WTC11 (cell line): ENCODE data around the gene COL26A1. TPM values are rescaled to one million over a fixed set of nuclear protein-coding genes. Genes with fewer than 3 reads are reported as not detected.
A peak's percentile ranks its signal among the peaks of the same experiment; 100 is the strongest.

Experiments used
- ATAC-seq: fragments of 200-7000 bp; cut with Tn5 transposase; 2 replicates; pipeline ENCODE4 v1.10.0; 2021; ENCODE audit warnings: mild to moderate bottlenecking, moderate library complexity
- CTCF ChIA-PET: fragments of 300-600 bp; sonication (Branson Sonifier 250); formaldehyde crosslinking; loops from one replicate; lab custom pipeline; 2021; ENCODE audit warnings: antibody characterized with exemption; lab: Charles Lee
- POLR2A ChIA-PET: fragments of 350-600 bp; sonication (Branson Sonifier 250); formaldehyde crosslinking; loops from one replicate; lab custom pipeline; 2021; ENCODE audit warnings: antibody characterized with exemption; lab: Charles Lee
- DNase-seq: peaks from one replicate; pipeline ENCODE4 v3.0.0; 2021; ENCODE audit warnings: low spot score
- H3K27ac Mint-ChIP-seq: 2 replicates; pipeline ENCODE4 v1.8.0; 2021; ENCODE audit warnings: mixed read lengths
- H3K27me3 Mint-ChIP-seq: 2 replicates; pipeline ENCODE4 v1.8.0; 2021; ENCODE audit warnings: low read depth, mild to moderate bottlenecking, moderate library complexity, mixed read lengths
- H3K36me3 Mint-ChIP-seq: 2 replicates; pipeline ENCODE4 v1.8.0; 2021; ENCODE audit warnings: mixed read lengths
- H3K4me1 Mint-ChIP-seq: 2 replicates; pipeline ENCODE4 v1.8.0; 2022; ENCODE audit warnings: mixed read lengths
- H3K4me3 Mint-ChIP-seq: 2 replicates; pipeline ENCODE4 v1.8.0; 2021; ENCODE audit warnings: mild to moderate bottlenecking, moderate library complexity, mixed read lengths
- H3K9me3 Mint-ChIP-seq: 2 replicates; pipeline ENCODE4 v1.8.0; 2021; ENCODE audit warnings: mixed read lengths
- AFF4 ChIP-seq: sonication (generic); formaldehyde crosslinking; IDR thresholded peaks from 2 replicates; pipeline ENCODE4 v1.8.1; 2023; ENCODE audit warnings: mild to moderate bottlenecking, missing genetic modification reagents, borderline replicate concordance
- ATF2 ChIP-seq: sonication (generic); formaldehyde crosslinking; IDR thresholded peaks from 2 replicates; pipeline ENCODE4 v1.8.1; 2022; ENCODE audit warnings: low read depth, missing genetic modification reagents, borderline replicate concordance
- CREM ChIP-seq: sonication (generic); formaldehyde crosslinking; IDR thresholded peaks from 2 replicates; pipeline ENCODE4 v1.8.1; 2022; ENCODE audit warnings: mild to moderate bottlenecking, missing genetic modification reagents, moderate library complexity
- GABPB1 ChIP-seq: sonication (generic); formaldehyde crosslinking; IDR thresholded peaks from 2 replicates; pipeline ENCODE4 v1.8.1; 2023; ENCODE audit warnings: mild to moderate bottlenecking, missing genetic modification reagents
- GRHL2 ChIP-seq: fragments of 250-450 bp; sonication (Bioruptor Pico); IDR thresholded peaks from 2 replicates; pipeline ENCODE4 v1.8.0; 2022; ENCODE audit warnings: mild to moderate bottlenecking, moderate library complexity; ENCODE audit not compliant: insufficient replicate concordance, severe bottlenecking
- MAX ChIP-seq: sonication (generic); formaldehyde crosslinking; IDR thresholded peaks from 2 replicates; pipeline ENCODE4 v1.8.0; 2022; ENCODE audit warnings: mild to moderate bottlenecking, missing genetic modification reagents
- MLX ChIP-seq: sonication (generic); formaldehyde crosslinking; IDR thresholded peaks from 2 replicates; pipeline ENCODE4 v1.8.1; 2023; ENCODE audit warnings: mild to moderate bottlenecking, missing genetic modification reagents, moderate library complexity
- NR1H2 ChIP-seq: sonication (generic); formaldehyde crosslinking; IDR thresholded peaks from 2 replicates; pipeline ENCODE4 v1.9.0; 2021; ENCODE audit warnings: mild to moderate bottlenecking, moderate library complexity, missing genetic modification reagents
- OVOL2 ChIP-seq: fragments of 250-450 bp; sonication (Bioruptor Pico); IDR thresholded peaks from 2 replicates; pipeline ENCODE4 v1.9.0; 2021; ENCODE audit warnings: mild to moderate bottlenecking, borderline replicate concordance
- PRDM15 ChIP-seq: sonication (generic); formaldehyde crosslinking; IDR thresholded peaks from 2 replicates; pipeline ENCODE4 v1.8.0; 2022; ENCODE audit warnings: missing genetic modification reagents
- PRRX2 ChIP-seq: fragments of 250-450 bp; sonication (Bioruptor Pico); IDR thresholded peaks from 2 replicates; pipeline ENCODE4 v1.8.0; 2021; ENCODE audit warnings: mild to moderate bottlenecking
- TEAD1 ChIP-seq: sonication (generic); formaldehyde crosslinking; IDR thresholded peaks from 2 replicates; pipeline ENCODE4 v1.8.0; 2022; ENCODE audit warnings: mild to moderate bottlenecking, missing genetic modification reagents
- ZBTB21 ChIP-seq: sonication (generic); formaldehyde crosslinking; IDR thresholded peaks from 2 replicates; pipeline ENCODE4 v1.8.1; 2023; ENCODE audit warnings: mild to moderate bottlenecking, missing genetic modification reagents, borderline replicate concordance
- ZNF121 ChIP-seq: sonication (generic); formaldehyde crosslinking; IDR thresholded peaks from 2 replicates; pipeline ENCODE4 v1.8.0; 2023; ENCODE audit warnings: missing genetic modification reagents
- ZSCAN18 ChIP-seq: fragments of 250-450 bp; sonication (Bioruptor Pico); IDR thresholded peaks from 2 replicates; pipeline ENCODE4 v2.1.2; 2022; ENCODE audit warnings: mild to moderate bottlenecking, moderate library complexity
- total RNA-seq: library from RNA; stranded (reverse); gene quantifications from 3 replicates; pipeline ENCODE4 v1.2.3, GENCODE V29; 2021
- TF ChIP-seq, protein P1 (sequence below): sonication (generic); formaldehyde crosslinking; IDR thresholded peaks from 2 replicates; pipeline ENCODE4 v1.8.1; 2022; ENCODE audit warnings: mild to moderate bottlenecking, missing genetic modification reagents, moderate library complexity, borderline replicate concordance

Gene COL26A1
- total RNA-seq, 1 experiment from 2014 or later = 64.4 TPM

DNA sequence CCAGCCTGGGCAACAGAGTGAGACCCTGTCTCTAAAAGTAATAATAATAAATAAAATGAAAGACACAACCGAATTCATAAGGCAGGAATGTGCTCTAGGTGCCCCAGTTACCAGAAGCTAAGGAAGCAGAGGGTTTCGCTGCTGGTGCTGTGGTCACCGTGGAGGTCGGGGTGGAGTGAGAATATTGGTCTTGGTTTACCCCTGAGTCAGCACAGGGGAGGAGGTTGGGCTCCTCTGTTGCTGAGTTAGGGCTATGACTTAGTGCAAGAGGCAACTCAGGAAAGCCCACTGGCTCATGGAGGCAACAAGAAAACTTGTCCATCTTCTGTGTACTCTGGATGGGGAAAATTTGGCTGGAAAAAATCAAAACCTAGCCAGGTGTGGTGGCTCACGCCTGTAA lies 149.3 kb downstream of the COL26A1 start (continued):
- TF ChIP-seq ZSCAN18 (no peak), ATF2 (CRISPR knock-in tag) (no peak), ZNF121 (CRISPR knock-in tag) (no peak)
- TF ChIP-seq, all 79 proteins: peak for 0

GRCh38 chr7:101516851-101517250 lies 154.2 kb downstream of the COL26A1 start:
- Mint-ChIP-seq H3K4me1 (peaks cover 18% of the 10 kb centered on the region), H3K36me3 (no peaks in the 10 kb centered on the region; the same call in 1 of the 2 replicates), H3K27ac (no peak overlapping the region), H3K9me3 (0 out of 2 replicates have a peak, but pooled peaks cover 4% of the 10 kb centered on the region), H3K27me3 (no peaks in the 10 kb centered on the region), H3K4me3 (no peak overlapping the region)
- DNase-seq = peak; percentile 38
- CTCF ChIA-PET = interaction anchor here (0.8 to 2.7 kb wide), 3 partner anchors 8 to 373 kb away, joined by 3 to 10 read pairs (median 3); no protein-coding TSS in a partner anchor
- TF ChIP-seq PRRX2 (CRISPR knock-in tag) = no peak
- no peak for TF ChIP-seq MAX (CRISPR knock-in tag)
- peak; percentile 86 for TF ChIP-seq ZNF121 (CRISPR knock-in tag)
- POLR2A ChIA-PET = no interaction called here
- ATAC-seq = peak; percentile 71

- H3K27ac Mint-ChIP-seq = no peak overlapping the region
- DNase-seq (no peak), ATAC-seq (no peak)
- H3K36me3 Mint-ChIP-seq = no peaks in the 10 kb centered on the region; the same call in 1 of the 2 replicates
- POLR2A ChIA-PET = no interaction called here
- 0 out of 2 replicates have a peak, but pooled peaks cover 4% of the 10 kb centered on the region for H3K9me3 Mint-ChIP-seq
- peaks cover 18% of the 10 kb centered on the region for H3K4me1 Mint-ChIP-seq
- CTCF ChIA-PET = interaction anchor here (0.8 to 2.7 kb wide), 2 partner anchors 9 to 373 kb away, joined by 3 to 10 read pairs; no protein-coding TSS in a partner anchor
- TF ChIP-seq ZBTB21 (CRISPR knock-in tag) = no peak
- TF ChIP-seq MAX (CRISPR knock-in tag) = no peak
- TF ChIP-seq TEAD1 (CRISPR knock-in tag) = no peak
- H3K27me3 Mint-ChIP-seq = no peaks in the 10 kb centered on the region
- H3K4me3 Mint-ChIP-seq = no peak overlapping the region
These were observed 154.6 kb downstream of the COL26A1 start for GRCh38 chr7:101517304-101517703.

DNA sequence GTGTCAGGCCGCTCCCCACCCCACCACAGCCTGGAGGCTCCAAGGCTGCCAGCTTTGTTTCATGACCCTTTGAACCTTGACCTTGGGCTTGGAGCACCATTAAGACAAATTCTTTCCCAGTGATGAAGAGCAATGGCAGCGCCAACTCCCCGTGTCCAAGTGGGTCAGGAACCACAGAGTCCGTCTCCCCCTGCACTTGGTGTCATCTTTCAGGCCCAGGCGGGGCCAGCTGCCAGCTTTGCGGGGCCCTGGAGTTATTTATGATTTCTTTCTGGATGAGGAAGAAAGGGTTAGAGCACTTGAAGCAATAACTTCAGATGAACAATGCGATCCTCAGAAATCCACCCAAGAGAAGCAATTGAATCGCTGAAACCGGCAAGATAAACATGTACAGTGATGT lies 155.7 kb downstream of the COL26A1 start:
- Mint-ChIP-seq H3K27ac (no peak overlapping the region), H3K4me3 (no peak overlapping the region), H3K36me3 (no peaks in the 10 kb centered on the region; the same call in 1 of the 2 replicates), H3K4me1 (peaks cover 18% of the 10 kb centered on the region), H3K9me3 (0 out of 2 replicates have a peak, but pooled peaks cover 4% of the 10 kb centered on the region), H3K27me3 (no peaks in the 10 kb centered on the region)
- POLR2A ChIA-PET = interaction anchor here (0.7 kb wide), 1 partner anchor 40 kb away, joined by 4 read pairs; no protein-coding TSS in a partner anchor
- DNase-seq (no peak), ATAC-seq (no peak)
- CTCF ChIA-PET = interaction anchor here (2.7 kb wide), 1 partner anchor 10 kb away, joined by 10 read pairs; no protein-coding TSS in a partner anchor
- TF ChIP-seq AFF4 (CRISPR knock-in tag) = no peak
- no peak for TF ChIP-seq NR1H2 (CRISPR knock-in tag)
- no peak for TF ChIP-seq OVOL2 (CRISPR knock-in tag)
- no peak for TF ChIP-seq MLX (CRISPR knock-in tag)
- no peak for TF ChIP-seq PRDM15
- TF ChIP-seq, protein P1, sequence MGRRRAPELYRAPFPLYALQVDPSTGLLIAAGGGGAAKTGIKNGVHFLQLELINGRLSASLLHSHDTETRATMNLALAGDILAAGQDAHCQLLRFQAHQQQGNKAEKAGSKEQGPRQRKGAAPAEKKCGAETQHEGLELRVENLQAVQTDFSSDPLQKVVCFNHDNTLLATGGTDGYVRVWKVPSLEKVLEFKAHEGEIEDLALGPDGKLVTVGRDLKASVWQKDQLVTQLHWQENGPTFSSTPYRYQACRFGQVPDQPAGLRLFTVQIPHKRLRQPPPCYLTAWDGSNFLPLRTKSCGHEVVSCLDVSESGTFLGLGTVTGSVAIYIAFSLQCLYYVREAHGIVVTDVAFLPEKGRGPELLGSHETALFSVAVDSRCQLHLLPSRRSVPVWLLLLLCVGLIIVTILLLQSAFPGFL (CRISPR knock-in tag) = no peak
- TF ChIP-seq GABPB1 (CRISPR knock-in tag) = no peak
- TF ChIP-seq CREM = no peak
- TF ChIP-seq GRHL2 = no peak
